NCI-H1048 (cell line): ENCODE measurements around the gene BMP8B.

Source experiments
- DNase-seq: peaks from one replicate; lab custom pipeline; 2025; lab: John Stamatoyannopoulos, UW

Gene BMP8B

GRCh38 chr1:39726600-39726999 is 62.1 kb downstream of the BMP8B start:
- DNase-seq: no peak

GRCh38 chr1:39722495-39722894 is 66.2 kb downstream of the BMP8B start:
- no peak for DNase-seq

GRCh38 chr1:39721664-39722063 is 67.0 kb downstream of the BMP8B start:
- DNase-seq: no peak

- no peak for DNase-seq
Observed at GRCh38 chr1:39720094-39720999, 68.3 kb downstream of the BMP8B start.

- DNase-seq: no peak
Observed at GRCh38 chr1:39717809-39718208, 70.9 kb downstream of the BMP8B start.

- no peak for DNase-seq
Observed at GRCh38 chr1:39713557-39713956, 75.1 kb downstream of the BMP8B start.

GRCh38 chr1:39711966-39712340 is 76.7 kb downstream of the BMP8B start:
- no peak for DNase-seq

- no peak for DNase-seq
Observed at GRCh38 chr1:39711104-39711965, 77.3 kb downstream of the BMP8B start.

GRCh38 chr1:39707506-39707905 is 81.2 kb downstream of the BMP8B start:
- DNase-seq: no peak
